Endothelial cell of umbilical vein (primary cell): Measurements from ENCODE around the gene DUT. TPM values are rescaled to one million over a fixed set of nuclear protein-coding genes. Genes with fewer than 3 reads are reported as not detected.

Source experiments
- BruUV-seq: library from RNA; stranded (reverse); fragments of 400-500 nt; replicated peaks from 2 replicates; lab custom pipeline; 2021; lab: Mats Ljungman, UMichigan
- CTCF ChIA-PET: fragments of 300-600, 350-600 bp; sonication (Branson Sonifier 250); formaldehyde crosslinking; loops from one replicate; lab custom pipeline; 2021; ENCODE audit warnings: antibody characterized with exemption, inconsistent platforms; lab: Charles Lee
- POLR2A ChIA-PET: fragments of 300-600, 350-600 bp; sonication (Branson Sonifier 250); formaldehyde crosslinking; loops from one replicate; lab custom pipeline; 2021; ENCODE audit warnings: antibody characterized with exemption, inconsistent platforms; lab: Charles Lee
- DNase-seq: peaks from one replicate; pipeline ENCODE4 v3.0.0-alpha.2; 2011; ENCODE audit warnings: low read depth, low spot score
- FAIRE-seq: peaks from 2 replicates; lab custom pipeline; 2011; peaks lifted over from hg19 to GRCh38; lab: Jason Lieb, UNC
- H2AFZ ChIP-seq: 2 replicates; pipeline ENCODE4 v1.6.0; 2012; ENCODE audit warnings: low read depth, low read length, control low read depth, inconsistent platforms
- H3K27ac ChIP-seq: 2 replicates; pipeline ENCODE4 v1.5.1; 2011; ENCODE audit warnings: low read depth, mild to moderate bottlenecking, control low read depth, low read length, moderate library complexity; ENCODE audit not compliant: insufficient read depth
- H3K27me3 ChIP-seq, 2 experiments: 2 replicates each; pipeline versions ENCODE4 v1.6.0 to v1.6.1; 2011; ENCODE audit warnings: low read length in 2 of 2, mixed read lengths in 1 of 2; ENCODE audit not compliant: control insufficient read depth in 2 of 2, insufficient read depth in 2 of 2
- H3K36me3 ChIP-seq, 2 experiments: 2 replicates in 1 of 2; 3 replicates in 1 of 2; pipeline ENCODE4 v1.5.1; 2011; ENCODE audit warnings: low read length in 2 of 2, mild to moderate bottlenecking in 1 of 2, moderate library complexity in 1 of 2; ENCODE audit not compliant: control insufficient read depth in 2 of 2, insufficient read depth in 2 of 2; ENCODE audit errors: extremely low read depth in 1 of 2
- H3K4me1 ChIP-seq: 3 replicates; pipeline ENCODE4 v1.5.1; 2011; ENCODE audit warnings: mild to moderate bottlenecking, low read length; ENCODE audit not compliant: control insufficient read depth, insufficient read depth; ENCODE audit errors: extremely low read depth
- H3K4me2 ChIP-seq: 2 replicates; pipeline ENCODE4 v1.6.1; 2011; ENCODE audit warnings: low read length, control low read depth, mixed read lengths; ENCODE audit not compliant: insufficient read depth
- H3K4me3 ChIP-seq, 3 experiments: fragments of 200-600 bp in 1 of 3; sonication (generic), shearing (Covaris generic) in 1 of 3; replicated peaks in 1 of 3; 2 replicates each; pipeline ENCODE4 v1.5.1; 2011 to 2016; ENCODE audit warnings: control low read depth in 3 of 3, low read length in 3 of 3, mild to moderate bottlenecking in 2 of 3, inconsistent platforms in 1 of 3, low read depth in 1 of 3, moderate library complexity in 1 of 3; ENCODE audit not compliant: insufficient read depth in 1 of 3
- H3K79me2 ChIP-seq: 2 replicates; pipeline ENCODE4 v1.6.0; 2012; ENCODE audit warnings: low read length, inconsistent platforms; ENCODE audit not compliant: control insufficient read depth, insufficient read depth
- H3K9ac ChIP-seq: replicated peaks from 2 replicates; pipeline ENCODE3; 2011; ENCODE audit warnings: low read length, control low read depth; ENCODE audit not compliant: insufficient read depth; ENCODE audit errors: extremely low read depth
- H3K9me1 ChIP-seq: replicated peaks from 3 replicates; pipeline ENCODE4 v1.6.0; 2011; ENCODE audit warnings: mild to moderate bottlenecking, low read length; ENCODE audit not compliant: control insufficient read depth, insufficient read depth; ENCODE audit errors: extremely low read depth
- H3K9me3 ChIP-seq: replicated peaks from 2 replicates; pipeline ENCODE4 v1.5.1; 2012; ENCODE audit warnings: low read length, inconsistent platforms; ENCODE audit not compliant: control insufficient read depth, insufficient read depth
- H4K20me1 ChIP-seq: replicated peaks from 2 replicates; pipeline ENCODE3; 2011; ENCODE audit warnings: mild to moderate bottlenecking, low read length; ENCODE audit not compliant: control insufficient read depth, insufficient read depth; ENCODE audit errors: extremely low read depth
- CTCF ChIP-seq, 2 donors: IDR thresholded peaks; 1 replicate in 1 of 2; 2 replicates in 1 of 2; pipeline ENCODE4 v1.5.1; 2011; ENCODE audit warnings: low read length in 2 of 2, mild to moderate bottlenecking in 2 of 2, moderate library complexity in 2 of 2, control low read depth in 1 of 2, inconsistent platforms in 1 of 2, low read depth in 1 of 2; ENCODE audit not compliant: insufficient read depth in 1 of 2; ENCODE audit errors: extremely low read depth in 1 of 2
- EZH2 ChIP-seq: IDR thresholded peaks from 2 replicates; pipeline ENCODE4 v1.6.1; 2012; ENCODE audit warnings: borderline replicate concordance, low read depth, mild to moderate bottlenecking, moderate library complexity, low read length, inconsistent platforms; ENCODE audit not compliant: severe bottlenecking
- FOS ChIP-seq: IDR thresholded peaks from 2 replicates; pipeline ENCODE4 v1.6.1; 2011; ENCODE audit warnings: mild to moderate bottlenecking, low read length, moderate library complexity, borderline replicate concordance; ENCODE audit not compliant: insufficient read depth
- GATA2 ChIP-seq: IDR thresholded peaks from 2 replicates; pipeline ENCODE4 v1.7.0; 2011; ENCODE audit warnings: low read depth, mild to moderate bottlenecking, moderate library complexity, mixed read lengths, low read length; ENCODE audit not compliant: insufficient read length, insufficient read depth
- JUN ChIP-seq: IDR thresholded peaks from 2 replicates; pipeline ENCODE4 v1.6.1; 2011; ENCODE audit warnings: borderline replicate concordance, low read depth; ENCODE audit not compliant: insufficient read length, insufficient read depth
- MYC ChIP-seq: IDR thresholded peaks from one replicate; pipeline ENCODE4 v1.6.1; 2011; ENCODE audit warnings: mild to moderate bottlenecking, low read depth, low read length
- POLR2A ChIP-seq: IDR thresholded peaks from 2 replicates; pipeline ENCODE4 v1.6.1; 2012; ENCODE audit warnings: low read depth, mild to moderate bottlenecking, control low read depth, low read length
- POLR2AphosphoS5 ChIP-seq: IDR thresholded peaks from 2 replicates; pipeline ENCODE4 v1.6.1; 2012; ENCODE audit warnings: low read depth, mild to moderate bottlenecking, control low read depth, low read length, moderate library complexity; ENCODE audit not compliant: insufficient read depth
- dilution Hi-C: fragments of 300-500 bp; cut with MboI; formaldehyde crosslinking; loops from one replicate; pipeline ENCODE4 v1.15.0; 2019; ENCODE audit warnings: low sequenced_read_pairs; ENCODE audit not compliant: extremely low pct_ligation_motif_present
- intact Hi-C: fragments of 100-400 bp; cut with micrococcal nuclease; formaldehyde crosslinking; loops from one replicate; pipeline ENCODE4 v1.10.0; 2022
- polyA plus RNA-seq, 4 experiments: library from polyadenylated mRNA; depleted of rRNA in 3 of 4; stranded (reverse) in 3 of 4; unstranded in 1 of 4; fragments of >200 nt; gene quantifications; 2 replicates each; pipeline versions ENCODE4 v1.2.1 to v1.2.3, GENCODE V29; 2011 to 2012; ENCODE audit warnings: missing spikeins in 1 of 4
- total RNA-seq: library from RNA; stranded (reverse); gene quantifications from 2 replicates; pipeline ENCODE4 v1.2.3, GENCODE V29; 2021
- TF ChIP-seq, protein P1 (sequence below): IDR thresholded peaks from 2 replicates; pipeline ENCODE4 v1.6.1; 2011; ENCODE audit not compliant: insufficient read depth, insufficient read length

DUT gene
- total and polyA plus RNA-seq, 2 donors (not counting 3 experiments of a cell fraction or from before 2014, with no cell fraction given), result 59.9 to 135 TPM

GRCh38 chr15:48300038-48300437 lies 31.2 kb upstream of the DUT start:
- H3K4me1 ChIP-seq, result no peaks in the 10 kb centered on the region
- H3K4me2 ChIP-seq, result no peak overlapping the region
- H3K4me3 ChIP-seq, result no peak overlapping the region
- intact Hi-C loops, result no loop called here
- H3K9me1 ChIP-seq, result no peaks in the 10 kb centered on the region
- BruUV-seq, result no TSS peak
- no peaks in the 10 kb centered on the region for H3K36me3 ChIP-seq
- no peaks in the 10 kb centered on the region for H3K79me2 ChIP-seq
- H3K9me3 ChIP-seq, result no peaks in the 10 kb centered on the region
- DNase-seq, result no peak
- ChIA-PET POLR2A (no interaction called here), CTCF (interaction anchor here (0.7 to 2.1 kb wide), 3 partner anchors 10 to 15 kb away, joined by 3 to 7 read pairs (median 6); no protein-coding TSS in a partner anchor)
- FAIRE-seq, result no peak
- H3K27ac ChIP-seq, result no peak overlapping the region
- dilution Hi-C loops, result no loop called here
- no peak overlapping the region for H2AFZ ChIP-seq
- peaks cover 0 to 3% of the 10 kb centered on the region in 2 experiments for H3K27me3 ChIP-seq
- no peaks in the 10 kb centered on the region for H4K20me1 ChIP-seq
- no peak for TF ChIP-seq GATA2
- no peak for TF ChIP-seq FOS
- no peak for TF ChIP-seq JUN
- no peak for TF ChIP-seq MYC
- TF ChIP-seq EZH2, result no peak
- no peak for TF ChIP-seq POLR2A
- TF ChIP-seq, protein P1, sequence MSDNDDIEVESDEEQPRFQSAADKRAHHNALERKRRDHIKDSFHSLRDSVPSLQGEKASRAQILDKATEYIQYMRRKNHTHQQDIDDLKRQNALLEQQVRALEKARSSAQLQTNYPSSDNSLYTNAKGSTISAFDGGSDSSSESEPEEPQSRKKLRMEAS, result no peak
- TF ChIP-seq CTCF (IDR thresholded peaks at IDR 0.05; ENCODE audit: extremely low read depth in 1 of 2, insufficient read depth in 1 of 2, low read depth in 1 of 2, low read length in 2 of 2), result no peak
- no peak for TF ChIP-seq POLR2AphosphoS5
- H3K9ac ChIP-seq, result no peak overlapping the region
